ENCODE data around the gene DUOX1. TPM values are rescaled to one million over a fixed set of nuclear protein-coding genes. Genes with fewer than 3 reads are reported as not detected.

DUOX1 gene
- total and polyA plus RNA-seq, 12 donors, result 0.14 to 0.99 (median 0.61) TPM; not detected in 1

- intact Hi-C loops (cut with DNase I), result no loop called here
- WGBS, 2 donors, result 17 to 18% methylated on average over 10 of the region's 10 CpGs
- Histone ChIP-seq H3K4me3 (no peak overlapping the region), H3K36me3 (no peaks in the 10 kb centered on the region), H3K9me3 (no peaks in the 10 kb centered on the region), H3K27me3 (peaks cover 0 to 61% (median 43%) of the 10 kb centered on the region in 7 donors), H3K4me1 (peaks cover 0 to 8% (median 6%) of the 10 kb centered on the region in 9 donors), H3K27ac (no peak overlapping the region)
- peak in 3 of 9 donors; percentile 11 to 16 (median 14) for TF ChIP-seq CTCF (IDR thresholded peaks at IDR 0.05)
- ATAC-seq (no peak), DNase-seq (no peak)
Measured at GRCh38 chr15:45136378-45136764, 6.6 kb downstream of the DUOX1 start.

DNA sequence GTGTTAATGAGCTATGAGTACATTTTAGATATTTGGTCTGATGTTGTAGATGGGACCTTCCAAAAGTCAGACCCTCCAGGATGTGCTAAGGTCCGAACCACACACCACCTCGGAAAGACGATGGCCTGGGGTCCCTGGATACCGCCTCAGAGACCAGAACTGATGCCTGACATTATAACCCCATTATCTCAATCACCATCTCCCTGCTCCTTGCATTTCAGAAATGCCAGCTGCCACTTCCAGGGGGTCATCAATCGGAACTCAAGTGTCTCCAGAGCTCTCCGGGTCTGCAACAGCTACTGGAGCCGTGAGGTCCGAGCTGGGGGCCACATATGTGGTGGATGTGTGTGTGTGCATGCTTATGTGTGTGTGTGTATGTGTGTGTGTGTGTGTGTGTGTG is 7.9 kb downstream of the DUOX1 start:
- Histone ChIP-seq H3K27ac (no peak overlapping the region), H3K9me3 (no peaks in the 10 kb centered on the region), H3K4me1 (peaks cover 0 to 8% (median 6%) of the 10 kb centered on the region in 9 donors), H3K27me3 (peaks cover 0 to 51% (median 39%) of the 10 kb centered on the region in 7 donors), H3K4me3 (no peak overlapping the region), H3K36me3 (no peaks in the 10 kb centered on the region)
- intact Hi-C loops (cut with DNase I), result no loop called here
- DNase-seq (no peak), ATAC-seq (no peak)
- no peak for TF ChIP-seq CTCF (IDR thresholded peaks at IDR 0.05)
- WGBS, 2 donors, result 75 to 81% methylated on average over 8 of the region's 8 CpGs

GRCh38 chr15:45138814-45139765 is 9.3 kb downstream of the DUOX1 start:
- peak in 4 of 8 donors; percentile 10 to 51 (median 40) for ATAC-seq
- intact Hi-C loops (cut with DNase I), result no loop called here
- H3K36me3 ChIP-seq, result no peaks in the 10 kb centered on the region
- no peak for TF ChIP-seq CTCF (IDR thresholded peaks at IDR 0.05)
- WGBS, 2 donors, result 67 to 71% methylated on average over 12 of the region's 12 CpGs
- H3K4me3 ChIP-seq, result no peak overlapping the region
- no peak for DNase-seq
- H3K27me3 ChIP-seq, result peaks cover 0 to 59% (median 28%) of the 10 kb centered on the region in 7 donors
- H3K9me3 ChIP-seq, result no peaks in the 10 kb centered on the region
- H3K4me1 ChIP-seq, result peaks cover 0 to 8% (median 6%) of the 10 kb centered on the region in 9 donors
- H3K27ac ChIP-seq, result no peak overlapping the region

GRCh38 chr15:45139770-45140169 is 10.0 kb downstream of the DUOX1 start:
- 91 to 92% methylated on average over 6 of the region's 6 CpGs for WGBS, 2 donors
- Histone ChIP-seq H3K9me3 (no peaks in the 10 kb centered on the region), H3K27ac (no peak overlapping the region), H3K27me3 (peaks cover 0 to 55% (median 21%) of the 10 kb centered on the region in 7 donors), H3K36me3 (no peaks in the 10 kb centered on the region), H3K4me1 (peaks cover 0 to 7% (median 6%) of the 10 kb centered on the region in 9 donors), H3K4me3 (no peak overlapping the region)
- DNase-seq (no peak), ATAC-seq (no peak)
- TF ChIP-seq CTCF (IDR thresholded peaks at IDR 0.05), result no peak
- intact Hi-C loops (cut with DNase I), result no loop called here
